ENCODE results near the gene EDN1. TPM values are rescaled to one million over a fixed set of nuclear protein-coding genes. Genes with fewer than 3 reads are reported as not detected.

Gene EDN1
- total and polyA plus RNA-seq, 2 of the 13 experiments (the other 11 are each of a cell fraction or from before 2014, with no cell fraction given) = 0.15 to 1.2 TPM

GRCh38 chr6:12328701-12329100 is 38.5 kb downstream of the EDN1 start:
- 55% methylated on average over 3 of the region's 3 CpGs for WGBS (ENCODE audit: low lambda C conversion rate)
- TF ChIP-seq KAT8 (CRISPR knock-in tag; IDR thresholded peaks at IDR 0.05) = 0 out of 2 replicates have a peak, but pooled peaks have one; percentile 14
- no peak for TF ChIP-seq ZNF773 (CRISPR knock-in tag; IDR thresholded peaks at IDR 0.05; ENCODE audit: borderline replicate concordance)
- DNase-seq (ENCODE audit: low spot score) (no peak), FAIRE-seq (no peak), ATAC-seq (no peak)
- Histone ChIP-seq H3K4me3 (replicated peaks in 1 of 3; ENCODE audit: insufficient read depth in 1 of 3, low read depth in 2 of 3, low read length in 3 of 3) (no peak overlapping the region), H3K4me1 (ENCODE audit: insufficient read depth, low read length) (peaks cover 80% of the 10 kb centered on the region), H3K27ac (ENCODE audit: extremely low read length, insufficient read depth, low read length) (no peak overlapping the region), H3K36me3 (replicated peaks in 1 of 2; ENCODE audit: control insufficient read depth in 1 of 2, insufficient read depth in 2 of 2, low read length in 2 of 2) (no peaks in the 10 kb centered on the region), H3K9ac (ENCODE audit: insufficient read depth, low read depth, low read length) (no peak overlapping the region), H3K79me2 (ENCODE audit: insufficient read depth, low read length) (no peaks in the 10 kb centered on the region), H3K27me3 (ENCODE audit: control insufficient read depth in 1 of 2, insufficient read depth in 2 of 2, low read length in 2 of 2) (no peaks in the 10 kb centered on the region), H3K9me3 (ENCODE audit: low read length) (no peaks in the 10 kb centered on the region), H2AFZ (ENCODE audit: low read length) (no peak overlapping the region), H4K20me1 (ENCODE audit: insufficient read depth, low read length) (no peaks in the 10 kb centered on the region), H3K4me2 (ENCODE audit: low read depth, low read length) (no peak overlapping the region)
- ChIA-PET CTCF (ENCODE audit: low intra/inter-chr PET ratio, low total read pairs) (no interaction called here), POLR2A (interaction anchor here (0.9 to 1.7 kb wide), 2 partner anchors 14 to 37 kb away, joined by 3 to 6 read pairs; no protein-coding TSS in a partner anchor)
- BruUV-seq (replicated peaks) = no TSS peak
- intact Hi-C loops (cut with micrococcal nuclease; ENCODE audit: unreplicated experiment) (no loop called here), in situ Hi-C loops (cut with HindIII; ENCODE audit: extremely low pct_ligation_motif_present, low pct_unique_long_range_greater_than_20kb) (no loop called here)

DNA sequence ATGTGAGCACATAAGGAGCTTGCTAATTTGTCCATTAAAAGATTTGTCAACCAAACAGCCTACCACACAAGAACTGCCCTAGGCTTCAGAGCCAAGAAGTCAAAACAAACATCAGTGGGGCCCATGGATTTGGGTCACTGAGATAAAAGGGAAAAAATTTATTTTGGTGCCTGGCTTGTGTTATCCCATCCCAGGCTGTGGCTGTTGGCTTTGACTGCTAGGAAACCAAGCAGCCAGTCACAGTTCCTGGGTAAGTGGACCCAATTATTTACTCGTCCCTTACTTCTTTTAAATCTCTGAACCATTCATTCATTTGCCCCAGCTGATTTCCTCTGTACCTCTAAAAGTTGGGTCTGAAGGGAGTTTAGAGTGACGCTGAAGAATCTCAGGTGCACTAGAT is 41.3 kb downstream of the EDN1 start:
- Histone ChIP-seq H3K9ac (ENCODE audit: insufficient read depth, low read depth, low read length) (peak overlapping the region; percentile 27; the same call in 1 of the 2 replicates), H3K79me2 (ENCODE audit: insufficient read depth, low read length) (no peaks in the 10 kb centered on the region), H3K36me3 (replicated peaks in 1 of 2; ENCODE audit: control insufficient read depth in 1 of 2, insufficient read depth in 2 of 2, low read length in 2 of 2) (no peaks in the 10 kb centered on the region), H3K4me2 (ENCODE audit: low read depth, low read length) (peak overlapping the region; percentile 25), H4K20me1 (ENCODE audit: insufficient read depth, low read length) (no peaks in the 10 kb centered on the region), H3K9me3 (ENCODE audit: low read length) (no peaks in the 10 kb centered on the region), H3K4me3 (replicated peaks in 1 of 3; ENCODE audit: insufficient read depth in 1 of 3, low read depth in 2 of 3, low read length in 3 of 3) (no peak overlapping the region; a peak in 1 of 6 replicates), H3K27me3 (ENCODE audit: control insufficient read depth in 1 of 2, insufficient read depth in 2 of 2, low read length in 2 of 2) (no peaks in the 10 kb centered on the region), H3K4me1 (ENCODE audit: insufficient read depth, low read length) (peaks cover 89% of the 10 kb centered on the region), H3K27ac (ENCODE audit: extremely low read length, insufficient read depth, low read length) (peak overlapping the region; percentile 65), H2AFZ (ENCODE audit: low read length) (no peak overlapping the region)
- peak; percentile 24 for ATAC-seq
- ChIA-PET POLR2A (interaction anchor here (0.8 to 2.7 kb wide), 9 partner anchors 7 to 42 kb away, joined by 3 to 18 read pairs (median 4); partner anchors contain the start of gene EDN1), CTCF (ENCODE audit: low intra/inter-chr PET ratio, low total read pairs) (no interaction called here)
- TF ChIP-seq IKZF1 (IDR thresholded peaks at IDR 0.05) (no peak), SPEN (CRISPR knock-in tag; IDR thresholded peaks at IDR 0.05; ENCODE audit: low read depth) (no peak), ZNF772 (CRISPR knock-in tag; IDR thresholded peaks at IDR 0.05) (0 out of 2 replicates have a peak, but pooled peaks have one; percentile 10), MED1 (CRISPR knock-in tag; IDR thresholded peaks at IDR 0.05) (peak; percentile 53)
- no peak for FAIRE-seq
- intact Hi-C loops (cut with micrococcal nuclease; ENCODE audit: unreplicated experiment) (no loop called here), in situ Hi-C loops (cut with HindIII; ENCODE audit: extremely low pct_ligation_motif_present, low pct_unique_long_range_greater_than_20kb) (no loop called here)
- DNase-seq (ENCODE audit: low spot score) = peak; percentile 47
- no TSS peak for BruUV-seq (replicated peaks)
- WGBS (ENCODE audit: low lambda C conversion rate) = 21% methylated on average over 2 of the region's 2 CpGs
